ENCODE measurements around the gene COL15A1.

Gene COL15A1

GRCh38 chr9:98916660-98917059 lies 27.0 kb upstream of the COL15A1 start:
- DNase-seq (ENCODE audit: low read depth), result no peak

DNA sequence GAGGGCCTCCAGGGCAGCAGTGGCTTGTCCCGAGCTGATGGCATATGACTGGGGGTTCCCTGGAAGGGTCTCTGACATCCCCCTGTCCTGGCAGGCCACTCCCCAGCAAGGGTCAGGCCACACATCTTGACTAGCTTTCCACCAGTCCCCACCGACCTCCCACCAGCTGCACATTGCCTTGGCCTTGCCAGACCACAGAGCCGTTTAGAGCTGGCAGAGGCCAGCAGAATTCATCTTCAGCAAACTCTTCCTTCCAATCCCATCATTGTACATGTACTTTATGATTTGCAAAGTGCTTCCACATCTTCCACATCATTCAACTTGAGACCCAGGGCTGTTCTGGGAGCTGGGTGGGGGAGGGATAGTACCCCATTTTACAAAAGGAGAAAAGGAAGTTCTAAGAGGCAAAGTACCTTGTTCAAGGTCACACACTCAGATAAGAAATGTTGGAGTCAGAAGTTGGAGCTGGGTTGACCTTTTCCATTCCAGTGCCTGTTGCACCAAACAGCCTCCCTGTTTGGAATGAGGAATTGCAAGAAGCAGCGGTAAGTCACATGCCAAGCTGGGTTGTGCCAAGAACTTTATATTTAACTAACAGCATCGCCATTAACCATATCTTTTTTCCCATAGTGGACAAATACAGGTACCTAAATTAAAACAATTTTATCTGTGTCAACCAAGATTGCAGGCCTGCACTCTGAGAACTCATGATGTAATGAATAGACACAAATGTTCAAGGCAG lies 25.8 kb upstream of the COL15A1 start:
- DNase-seq (ENCODE audit: low read depth), result no peak

DNA sequence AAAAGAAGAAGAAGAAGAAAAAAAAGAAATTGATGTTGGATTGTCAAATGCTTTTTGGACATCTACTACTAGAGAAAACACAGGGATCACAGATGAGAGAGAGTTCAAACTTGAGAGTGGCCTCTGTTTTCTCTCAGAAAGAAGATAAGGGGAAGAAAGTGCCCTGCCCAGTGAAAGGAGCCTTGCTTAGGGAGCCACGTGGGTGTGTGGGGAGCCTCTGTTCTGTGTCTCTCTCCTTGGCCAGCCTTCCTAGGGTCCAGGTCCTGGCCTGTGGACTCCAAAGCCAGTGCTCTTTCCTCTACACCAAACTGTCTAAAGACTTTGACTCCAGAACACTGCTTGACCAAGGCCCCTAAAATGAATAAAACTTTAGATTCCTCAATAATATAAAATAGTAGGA lies 22.0 kb upstream of the COL15A1 start:
- no peak for DNase-seq (ENCODE audit: low read depth)

DNA sequence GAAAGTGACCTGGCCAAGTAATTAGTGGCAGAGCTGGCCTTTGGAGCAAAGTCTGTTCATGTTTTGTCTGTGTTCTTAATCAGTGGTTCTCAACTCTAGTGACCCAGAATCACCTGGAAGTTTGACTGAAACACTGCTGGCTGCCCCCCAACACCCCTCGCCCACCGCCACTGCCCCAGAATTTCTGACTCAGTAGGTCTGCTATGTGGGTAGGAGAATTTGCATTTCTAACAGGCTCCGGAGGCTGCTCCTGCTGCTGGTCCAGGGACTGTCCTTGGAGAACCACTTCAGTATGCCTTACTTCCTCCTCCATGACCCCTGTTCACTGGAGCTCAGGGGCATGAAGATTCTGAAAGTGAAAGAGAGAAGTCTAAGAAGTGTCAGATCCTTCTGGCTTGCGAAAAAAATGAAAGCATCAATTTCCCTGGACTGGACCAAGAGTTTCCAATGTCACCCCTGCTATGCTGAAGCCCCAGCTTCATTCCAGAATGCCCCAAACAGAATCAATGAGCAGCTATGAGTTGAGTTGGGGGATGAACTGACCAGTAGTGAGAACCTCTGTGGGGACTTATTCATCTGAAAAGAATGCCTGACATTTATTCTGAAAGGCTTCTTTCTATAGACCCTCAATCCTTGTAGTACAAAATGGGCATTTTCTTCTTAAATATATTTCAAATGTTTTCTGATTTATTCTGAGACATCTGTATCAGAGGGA lies 20.8 kb upstream of the COL15A1 start:
- DNase-seq (ENCODE audit: low read depth), result no peak

DNA sequence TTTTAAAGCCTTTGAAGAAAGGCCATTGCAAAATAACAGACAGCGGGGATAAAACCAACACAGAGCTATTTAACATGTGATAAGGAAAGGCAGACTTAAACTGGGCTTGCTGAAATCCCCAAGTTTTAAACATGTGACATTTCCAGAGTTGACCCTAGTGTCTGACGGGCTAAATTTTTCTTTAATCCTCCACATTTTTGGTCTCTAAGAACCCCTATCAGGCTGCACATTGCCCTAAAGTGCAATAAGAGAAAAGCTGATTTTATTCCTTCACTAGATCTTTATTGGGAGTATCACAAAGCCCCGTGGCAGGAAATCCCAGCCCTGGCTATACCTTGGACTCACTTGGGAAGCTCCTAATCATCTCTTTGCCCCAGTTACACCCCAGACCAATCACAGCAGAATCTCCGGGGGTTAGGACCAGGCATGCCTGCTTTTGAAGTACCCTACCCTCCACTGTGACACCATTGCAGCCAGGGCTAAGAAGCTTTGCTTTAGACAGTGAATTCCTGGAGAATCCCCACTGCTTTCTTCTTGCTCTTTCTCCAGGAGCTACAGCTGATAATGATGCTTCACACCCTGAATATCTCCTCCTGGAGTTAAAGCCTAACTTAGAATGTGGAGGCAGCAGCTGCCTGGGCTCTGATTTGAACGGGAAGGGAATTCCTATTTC lies 20.1 kb upstream of the COL15A1 start:
- no peak for DNase-seq (ENCODE audit: low read depth)

DNA sequence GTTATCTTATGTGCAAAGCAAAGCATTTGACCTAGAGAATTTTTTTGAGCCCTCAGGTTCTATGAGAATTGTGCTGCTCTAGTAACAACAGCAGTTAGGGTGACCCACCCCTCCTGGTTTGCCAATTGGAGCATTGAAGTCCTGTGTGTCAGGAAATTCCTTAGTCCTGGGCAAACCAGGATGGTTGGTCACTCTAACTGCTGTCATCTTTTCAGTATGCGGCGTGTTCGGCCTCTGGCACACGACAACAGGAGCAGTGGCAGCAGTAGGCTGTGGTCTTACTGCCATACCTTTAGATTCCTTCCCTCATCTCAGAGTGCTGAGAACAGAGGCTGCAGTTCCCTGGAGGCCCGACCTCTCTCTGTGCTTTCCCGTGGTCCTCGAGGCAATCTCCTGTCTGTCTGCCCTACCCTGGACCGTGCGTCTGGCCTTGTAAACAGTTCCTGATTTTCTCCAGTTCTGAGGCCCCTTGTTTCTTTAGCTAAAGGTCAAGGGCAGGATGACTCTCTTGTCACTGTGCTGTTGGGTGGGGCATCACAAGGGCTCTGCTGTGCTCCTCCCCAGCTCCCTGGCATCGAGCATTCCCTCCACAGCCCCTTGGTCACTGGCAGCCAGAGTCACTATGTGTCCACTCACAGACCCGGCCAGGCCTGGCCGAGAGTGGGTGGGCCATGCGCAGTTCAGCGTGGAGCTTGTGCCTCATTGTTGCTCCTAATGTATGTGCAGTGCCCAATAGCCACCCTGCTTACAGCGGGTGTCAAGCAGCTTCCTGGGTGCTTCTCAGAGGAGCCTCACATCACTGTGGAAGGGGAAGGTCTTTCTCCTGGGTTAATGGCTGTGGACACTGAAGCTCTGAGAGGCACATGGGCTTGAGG lies 18.5 kb upstream of the COL15A1 start:
- no peak for DNase-seq (ENCODE audit: low read depth)

DNA sequence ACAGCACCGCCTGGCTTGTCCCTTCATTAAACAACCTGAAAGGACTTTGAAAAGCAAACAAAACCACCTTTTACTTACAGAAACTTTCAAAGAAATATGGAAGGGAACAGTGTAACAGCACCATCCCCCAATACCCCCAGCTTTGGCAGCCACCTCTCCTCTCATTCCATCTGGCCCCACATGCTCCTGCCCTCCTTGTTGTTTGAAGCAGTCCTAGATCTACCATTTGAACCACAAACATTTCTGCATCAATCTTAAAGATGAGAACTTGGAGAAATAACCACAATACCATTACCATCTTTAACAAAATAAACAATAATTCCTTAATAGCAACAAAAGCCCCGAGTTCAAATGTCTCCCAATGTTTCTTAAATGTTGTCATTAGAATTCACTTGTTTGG lies 17.8 kb upstream of the COL15A1 start:
- no peak for DNase-seq (ENCODE audit: low read depth)

GRCh38 chr9:98927724-98928123 lies 16.0 kb upstream of the COL15A1 start:
- no peak for DNase-seq (ENCODE audit: low read depth)

- DNase-seq (ENCODE audit: low read depth), result no peak
Measured at GRCh38 chr9:98929071-98929470, 14.6 kb upstream of the COL15A1 start.

GRCh38 chr9:98929895-98930341 lies 13.8 kb upstream of the COL15A1 start:
- no peak for DNase-seq (ENCODE audit: low read depth)

GRCh38 chr9:98930792-98931191 lies 12.9 kb upstream of the COL15A1 start:
- DNase-seq (ENCODE audit: low read depth), result no peak

DNA sequence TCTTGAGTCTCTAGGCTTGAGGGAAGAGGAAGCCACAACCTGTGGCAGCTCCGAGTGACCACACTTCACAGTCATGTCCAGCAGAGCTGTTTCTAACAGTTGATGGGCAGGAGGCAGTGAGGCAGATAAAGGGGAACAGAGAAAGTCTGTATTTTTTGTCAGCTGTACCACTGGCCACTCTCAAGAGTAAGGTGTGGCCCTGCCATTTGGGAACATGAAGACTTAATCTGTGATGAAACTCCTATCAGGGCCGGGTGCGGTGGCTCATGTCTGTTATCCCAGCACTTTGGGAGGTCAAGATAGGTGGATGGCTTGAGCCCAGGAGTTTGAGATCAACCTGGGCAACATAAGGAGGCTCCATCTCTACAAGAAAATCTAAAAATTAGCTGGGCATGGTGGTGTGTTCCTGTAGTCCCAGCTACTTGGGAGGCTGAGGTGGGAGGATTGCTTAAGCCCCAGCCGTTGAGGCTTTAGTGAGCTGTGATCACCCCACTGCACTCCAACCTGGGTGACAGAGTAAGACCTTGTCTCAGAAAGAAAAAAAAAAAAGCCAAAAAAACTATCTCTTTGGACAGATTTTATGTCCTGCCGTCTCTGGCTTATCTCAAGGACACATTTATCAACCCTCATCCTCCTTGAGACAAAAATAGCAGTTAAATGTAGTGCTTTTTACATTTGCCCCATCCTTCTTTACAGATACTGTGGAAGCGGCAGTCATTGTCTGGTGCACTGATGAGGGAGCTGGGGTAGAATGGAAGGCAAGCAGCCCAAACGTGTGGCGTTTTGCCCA lies 11.9 kb upstream of the COL15A1 start:
- DNase-seq (ENCODE audit: low read depth), result no peak

- no peak for DNase-seq (ENCODE audit: low read depth)
Measured at GRCh38 chr9:98933185-98933584, 10.5 kb upstream of the COL15A1 start.

DNA sequence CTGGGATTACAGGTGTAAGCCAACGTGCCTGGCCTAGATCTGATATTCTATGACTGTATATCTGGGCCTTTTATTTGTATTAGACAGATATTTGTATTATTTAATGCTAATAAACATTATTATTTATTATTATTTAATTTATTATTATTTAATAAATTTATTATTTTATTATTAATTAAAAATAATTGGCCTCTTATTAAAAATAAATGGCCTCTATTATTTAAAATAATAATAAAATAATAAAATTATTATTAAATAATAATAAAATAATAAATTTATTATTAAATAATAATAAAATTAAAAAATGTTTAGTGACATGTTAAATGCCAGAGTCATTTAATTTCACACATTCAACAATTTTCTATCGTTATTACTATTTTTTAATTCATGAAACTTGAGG lies 9.8 kb upstream of the COL15A1 start:
- DNase-seq (ENCODE audit: low read depth), result no peak

GRCh38 chr9:98935071-98935505 lies 8.6 kb upstream of the COL15A1 start:
- no peak for DNase-seq (ENCODE audit: low read depth)

DNA sequence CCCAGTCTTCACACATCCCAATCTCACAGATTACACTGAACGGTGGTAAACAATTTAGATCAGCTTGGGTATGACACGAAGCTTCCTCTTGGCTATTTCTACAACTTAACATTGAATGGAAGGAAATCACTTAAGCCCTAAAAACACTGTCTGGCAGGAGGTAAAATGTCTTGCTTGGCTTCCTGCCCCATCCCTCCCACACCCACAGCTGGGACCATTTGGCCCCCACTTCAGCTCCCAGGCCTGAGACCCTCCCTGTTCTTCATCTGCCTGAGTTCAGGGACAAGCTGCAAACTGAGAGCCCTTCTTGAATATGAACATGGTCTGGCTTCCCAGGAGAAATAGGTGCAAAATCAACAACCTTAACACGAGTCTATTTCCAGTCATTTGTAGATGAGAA lies 3.4 kb upstream of the COL15A1 start:
- DNase-seq (ENCODE audit: low read depth), result no peak

- DNase-seq (ENCODE audit: low read depth), result no peak
Measured at GRCh38 chr9:98941946-98942523, 1.7 kb upstream of the COL15A1 start.

DNA sequence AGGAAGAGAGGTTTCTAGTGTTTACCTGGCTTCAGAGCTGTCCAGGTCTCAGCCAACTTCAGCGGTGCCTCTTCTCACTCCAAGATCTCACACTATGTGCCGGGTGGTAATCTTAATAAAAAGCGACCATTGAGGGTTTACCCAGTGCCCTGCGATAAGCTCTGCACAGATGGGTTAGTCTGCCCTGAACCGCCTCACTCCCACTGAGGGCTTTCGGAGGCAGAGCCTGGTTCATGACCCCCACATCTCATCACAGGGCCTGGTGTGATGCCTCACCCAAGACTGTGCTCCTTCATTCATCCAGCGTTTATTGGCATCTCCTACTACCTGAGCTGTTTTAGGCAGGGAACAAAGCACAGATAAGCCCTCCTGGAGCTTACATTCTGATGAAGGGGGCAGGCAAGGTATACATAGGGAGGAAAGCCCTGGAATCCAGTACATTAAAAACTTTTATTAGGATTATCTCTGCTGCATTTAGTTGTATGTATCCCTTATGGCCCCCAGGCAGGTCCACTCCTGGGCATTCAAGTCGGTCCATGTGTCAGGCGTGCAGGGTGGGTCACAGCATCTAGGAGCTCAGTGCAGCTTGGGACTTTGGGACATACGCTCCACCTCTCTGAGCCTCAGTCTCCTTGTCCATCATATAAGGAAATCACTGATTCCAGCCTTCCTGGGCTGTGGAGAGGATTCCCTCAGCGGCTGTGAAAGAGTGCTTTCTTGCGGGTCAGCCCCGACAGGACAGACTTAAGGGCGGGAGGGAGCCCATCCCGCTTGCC lies 613 bp upstream of the COL15A1 start:
- no peak for DNase-seq (ENCODE audit: low read depth)

- no peak for DNase-seq (ENCODE audit: low read depth)
Measured at GRCh38 chr9:98944057-98944733, 488 bp downstream of the COL15A1 start.

DNA sequence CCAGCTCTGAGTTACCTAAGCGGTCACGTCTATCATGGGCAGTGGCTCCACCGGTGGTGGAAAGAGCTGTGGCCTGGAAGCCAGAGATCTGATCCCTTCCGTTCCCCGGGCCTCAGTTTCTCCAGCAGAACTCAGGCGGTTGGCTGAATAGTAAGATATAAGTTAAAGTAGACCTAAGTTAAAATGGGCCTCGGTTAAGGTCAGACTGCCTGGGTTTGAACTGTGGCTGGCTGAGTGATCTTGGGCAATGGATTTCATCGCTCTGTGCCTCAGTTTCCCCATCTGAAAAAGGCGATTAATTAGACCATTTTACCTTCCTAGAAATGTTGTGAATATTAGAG lies 997 bp downstream of the COL15A1 start:
- no peak for DNase-seq (ENCODE audit: low read depth)

Data from activated T-cell treated with anti-CD3 and anti-CD28 coated beads for 24 hours (primary cell).